Common myeloid progenitor, CD34-positive (primary cell): ENCODE measurements around the gene TGFB1I1.
"Not testable (repeated sequence)": the region's sequence is repeated elsewhere in the genome, so short reads cannot be mapped to it uniquely, and the experiment has no call there.

Experiments
- CTCF ChIA-PET: fragments of 350-600 bp; sonication (Branson Sonifier 250); formaldehyde crosslinking; loops from one replicate; lab custom pipeline; 2021; ENCODE audit warnings: antibody characterized with exemption; lab: Charles Lee
- POLR2A ChIA-PET: fragments of 350-600 bp; sonication (Branson Sonifier 250); formaldehyde crosslinking; loops from one replicate; lab custom pipeline; 2021; ENCODE audit warnings: antibody characterized with exemption; lab: Charles Lee
- DNase-seq, 3 donors: peaks; one replicate each; pipeline versions ENCODE4 v3.0.0 to v3.0.0-alpha.2; 2013
- H3K27ac ChIP-seq, 2 experiments: 1 replicate in 1 of 2; 2 replicates in 1 of 2; pipeline ENCODE4 v1.7.0; 2013; ENCODE audit warnings: inconsistent platforms in 2 of 2, low read length in 2 of 2, mild to moderate bottlenecking in 2 of 2, low read depth in 1 of 2, moderate library complexity in 1 of 2; ENCODE audit not compliant: severe bottlenecking in 2 of 2, insufficient read depth in 1 of 2, poor library complexity in 1 of 2
- H3K27me3 ChIP-seq, 5 experiments: replicated peaks in 2 of 5; 1 replicate in 3 of 5; 2 replicates in 2 of 5; pipeline versions ENCODE4 v1.6.1 to v1.7.0; 2013; ENCODE audit warnings: low read length in 4 of 5, mild to moderate bottlenecking in 2 of 5, moderate library complexity in 2 of 5, inconsistent platforms in 1 of 5; ENCODE audit not compliant: insufficient read depth in 5 of 5, control insufficient read depth in 4 of 5
- H3K36me3 ChIP-seq, 4 experiments: 1 replicate in 2 of 4; 2 replicates in 2 of 4; pipeline versions ENCODE4 v1.6.1 to v1.7.0; 2013; ENCODE audit warnings: low read length in 3 of 4, control low read depth in 1 of 4, mild to moderate bottlenecking in 1 of 4; ENCODE audit not compliant: control insufficient read depth in 4 of 4, insufficient read depth in 4 of 4
- H3K4me1 ChIP-seq, 4 experiments: 1 replicate in 3 of 4; 2 replicates in 1 of 4; pipeline versions ENCODE4 v1.6.1 to v1.7.1; 2013; ENCODE audit warnings: low read length in 3 of 4, mild to moderate bottlenecking in 3 of 4, control low read depth in 1 of 4, inconsistent platforms in 1 of 4, moderate library complexity in 1 of 4; ENCODE audit not compliant: control insufficient read depth in 4 of 4, insufficient read depth in 4 of 4; ENCODE audit errors: control extremely low read depth in 1 of 4
- H3K4me3 ChIP-seq, 7 experiments: 1 replicate in 4 of 7; 2 replicates in 3 of 7; pipeline versions ENCODE4 v1.5.1 to v1.7.0; 2013; ENCODE audit warnings: mild to moderate bottlenecking in 7 of 7, low read length in 6 of 7, moderate library complexity in 6 of 7, inconsistent platforms in 2 of 7, low read depth in 2 of 7, control low read depth in 1 of 7; ENCODE audit not compliant: insufficient read depth in 4 of 7, control insufficient read depth in 1 of 7; ENCODE audit errors: extremely low read depth in 1 of 7
- H3K9me3 ChIP-seq, 5 experiments: 1 replicate in 4 of 5; 2 replicates in 1 of 5; pipeline versions ENCODE4 v1.6.1 to v1.7.1; 2013; ENCODE audit warnings: low read length in 4 of 5, mild to moderate bottlenecking in 2 of 5, inconsistent platforms in 1 of 5, low read depth in 1 of 5, moderate library complexity in 1 of 5; ENCODE audit not compliant: control insufficient read depth in 4 of 5, insufficient read depth in 2 of 5; ENCODE audit errors: control extremely low read depth in 1 of 5
- WGBS: methylation state at CpG from one replicate; pipeline ENCODE4 v1.1.5; 2013; ENCODE audit not compliant: insufficient coverage; 5-methylcytosine and 5-hydroxymethylcytosine counted together

TGFB1I1 gene

GRCh38 chr16:31501226-31501965, 29.4 kb downstream of the TGFB1I1 start:
- 97% methylated on average over 3 of the region's 3 CpGs for WGBS
- Histone ChIP-seq H3K27ac (no peak overlapping the region), H3K4me1 (peaks cover 17 to 31% (median 28%) of the 10 kb centered on the region in 4 experiments), H3K9me3 (no peaks in the 10 kb centered on the region), H3K4me3 (no peak overlapping the region), H3K36me3 (peaks cover 2 to 47% (median 30%) of the 10 kb centered on the region in 4 experiments), H3K27me3 (no peaks in the 10 kb centered on the region)
- ChIA-PET POLR2A (interaction anchor here (0.6 kb wide), 2 partner anchors 8 to 321 kb away, joined by 4 read pairs; no protein-coding TSS in a partner anchor), CTCF (interaction anchor here (1.3 to 1.6 kb wide), 2 partner anchors 9 to 14 kb away, joined by 3 to 5 read pairs; no protein-coding TSS in a partner anchor)
- DNase-seq = no peak

GRCh38 chr16:31501966-31502348, 30.0 kb downstream of the TGFB1I1 start:
- WGBS = 96% methylated on average over 3 of the region's 4 CpGs
- Histone ChIP-seq H3K4me1 (peaks cover 19 to 36% (median 33%) of the 10 kb centered on the region in 4 experiments), H3K27ac (no peak overlapping the region), H3K9me3 (no peaks in the 10 kb centered on the region), H3K36me3 (peaks cover 2 to 41% (median 26%) of the 10 kb centered on the region in 4 experiments), H3K27me3 (no peaks in the 10 kb centered on the region), H3K4me3 (no peak overlapping the region)
- no peak for DNase-seq
- CTCF ChIA-PET = interaction anchor here (1.3 to 1.6 kb wide), 2 partner anchors 9 to 14 kb away, joined by 3 to 5 read pairs; no protein-coding TSS in a partner anchor
- POLR2A ChIA-PET = interaction anchor here (0.6 kb wide), 1 partner anchor 321 kb away, joined by 4 read pairs; no protein-coding TSS in a partner anchor

- CTCF ChIA-PET = interaction anchor here (0.9 to 1.6 kb wide), 4 partner anchors 8 to 196 kb away, joined by 3 to 5 read pairs (median 4); no protein-coding TSS in a partner anchor
- Histone ChIP-seq H3K27ac (no peak overlapping the region), H3K9me3 (no peaks in the 10 kb centered on the region), H3K4me1 (peaks cover 23 to 43% (median 42%) of the 10 kb centered on the region in 4 experiments), H3K4me3 (no peak overlapping the region), H3K27me3 (no peaks in the 10 kb centered on the region), H3K36me3 (peaks cover 2 to 32% (median 20%) of the 10 kb centered on the region in 4 experiments)
- DNase-seq = no peak
- POLR2A ChIA-PET = interaction anchor here (0.6 kb wide), 1 partner anchor 52 kb away, joined by 3 read pairs; no protein-coding TSS in a partner anchor
Observed at GRCh38 chr16:31502981-31503380, 31.0 kb downstream of the TGFB1I1 start.

GRCh38 chr16:31503555-31503954, 31.6 kb downstream of the TGFB1I1 start:
- 92% methylated on average over 6 of the region's 8 CpGs for WGBS
- peaks cover 24 to 45% (median 43%) of the 10 kb centered on the region in 4 experiments for H3K4me1 ChIP-seq
- CTCF ChIA-PET = interaction anchor here (0.9 to 1.6 kb wide), 4 partner anchors 9 to 195 kb away, joined by 3 to 5 read pairs (median 4); no protein-coding TSS in a partner anchor
- H3K9me3 ChIP-seq, DNase-seq, H3K27ac ChIP-seq, POLR2A ChIA-PET, H3K4me3 ChIP-seq, H3K27me3 ChIP-seq: not testable (repeated sequence)
- H3K36me3 ChIP-seq = peaks cover 2 to 26% (median 14%) of the 10 kb centered on the region in 4 experiments

- 17% methylated on average over 6 of the region's 8 CpGs for WGBS
- Histone ChIP-seq H3K27ac (no peak overlapping the region), H3K27me3 (no peaks in the 10 kb centered on the region), H3K36me3 (peaks cover under 1 to 20% (median 9%) of the 10 kb centered on the region in 4 experiments), H3K9me3 (no peaks in the 10 kb centered on the region), H3K4me1 (peaks cover 30 to 51% (median 48%) of the 10 kb centered on the region in 4 experiments), H3K4me3 (no peak overlapping the region)
- CTCF ChIA-PET = interaction anchor here (1.4 to 1.6 kb wide), 2 partner anchors 9 to 43 kb away, joined by 4 to 5 read pairs; no protein-coding TSS in a partner anchor
- POLR2A ChIA-PET = interaction anchor here (0.8 kb wide), 1 partner anchor 48 kb away, joined by 3 read pairs; no protein-coding TSS in a partner anchor
- DNase-seq = no peak
Observed at GRCh38 chr16:31504159-31504558, 32.2 kb downstream of the TGFB1I1 start.

- H3K9me3 ChIP-seq = no peaks in the 10 kb centered on the region
- WGBS = 22% methylated on average over 3 of the region's 4 CpGs
- CTCF ChIA-PET = interaction anchor here (1.1 to 2.7 kb wide), 2 partner anchors 30 to 190 kb away, joined by 3 to 10 read pairs; no protein-coding TSS in a partner anchor
Observed at GRCh38 chr16:31505483-31505882, 33.5 kb downstream of the TGFB1I1 start.

More at GRCh38 chr16:31505483-31505882, 33.5 kb downstream of the TGFB1I1 start:
- Histone ChIP-seq H3K27ac (peak overlapping the region in 1 of 2 experiments; percentile 57), H3K27me3 (no peaks in the 10 kb centered on the region), H3K4me1 (peaks cover 30 to 59% (median 50%) of the 10 kb centered on the region in 4 experiments), H3K4me3 (peak overlapping the region in 1 of 7 experiments; percentile 8), H3K36me3 (peaks cover 0 to 8% (median 1%) of the 10 kb centered on the region in 4 experiments)
- peak in 2 of 3 donors; percentile 43 to 59 for DNase-seq
- POLR2A ChIA-PET = no interaction called here
